Loucy (cell line): Measurements from ENCODE around the gene TRMT10C.
A peak's percentile ranks its signal among the peaks of the same experiment; 100 is the strongest.
"Not testable (repeated sequence)": the region's sequence is repeated elsewhere in the genome, so short reads cannot be mapped to it uniquely, and the experiment has no call there.

Experiments
- H2AFZ ChIP-seq: fragments of 200-600 bp; sonication (generic); 2 replicates; pipeline ENCODE4 v1.6.0; 2016; ENCODE audit warnings: antibody characterized with exemption, mild to moderate bottlenecking, low read length, moderate library complexity
- H3F3A ChIP-seq: fragments of 200-600 bp; 2 replicates; pipeline ENCODE4 v1.6.0; 2016; ENCODE audit warnings: antibody characterized with exemption, low read depth, mild to moderate bottlenecking
- H3K27me3 ChIP-seq: fragments of 200-600 bp; sonication (generic); 2 replicates; pipeline ENCODE4 v1.6.1; 2014; ENCODE audit warnings: low read length, mild to moderate bottlenecking; ENCODE audit not compliant: insufficient read depth, poor library complexity, severe bottlenecking
- H3K36me3 ChIP-seq: fragments of 200-600 bp; sonication (generic); 2 replicates; pipeline ENCODE4 v1.6.1; 2016; ENCODE audit warnings: low read length; ENCODE audit not compliant: insufficient read depth
- H3K4me1 ChIP-seq: fragments of 200-600 bp; sonication (generic); 2 replicates; pipeline ENCODE4 v1.5.1; 2014; ENCODE audit warnings: low read length, mild to moderate bottlenecking; ENCODE audit not compliant: insufficient read depth, poor library complexity, severe bottlenecking
- H3K4me2 ChIP-seq: fragments of 200-600 bp; sonication (generic); 2 replicates; pipeline ENCODE4 v1.6.0; 2014; ENCODE audit warnings: antibody characterized with exemption, low read length, low read depth, mild to moderate bottlenecking; ENCODE audit not compliant: poor library complexity, severe bottlenecking
- H3K4me3 ChIP-seq: fragments of 200-600 bp; sonication (generic); 2 replicates; pipeline ENCODE4 v1.5.1; 2014; ENCODE audit warnings: low read length, mild to moderate bottlenecking, mixed read lengths; ENCODE audit not compliant: poor library complexity, severe bottlenecking
- H3K79me2 ChIP-seq: fragments of 200-600 bp; sonication (generic); 2 replicates; pipeline ENCODE4 v1.6.1; 2014; ENCODE audit warnings: low read length; ENCODE audit not compliant: insufficient read depth
- H3K9ac ChIP-seq: fragments of 200-600 bp; sonication (generic); 2 replicates; pipeline ENCODE4 v1.6.0; 2014; ENCODE audit warnings: mild to moderate bottlenecking, low read depth, low read length, moderate library complexity; ENCODE audit not compliant: poor library complexity, severe bottlenecking
- H3K9me2 ChIP-seq: fragments of 200-600 bp; sonication (generic); replicated peaks from 2 replicates; pipeline ENCODE4 v1.6.1; 2016; ENCODE audit warnings: low read depth, low read length, mixed read lengths
- H3K9me3 ChIP-seq: fragments of 200-600 bp; sonication (generic); 2 replicates; pipeline ENCODE4 v1.6.1; 2014; ENCODE audit warnings: mild to moderate bottlenecking, antibody characterized with exemption, low read length, low read depth; ENCODE audit not compliant: insufficient read depth
- H4K20me1 ChIP-seq: fragments of 200-600 bp; sonication (generic); 2 replicates; pipeline ENCODE4 v1.6.0; 2014; ENCODE audit warnings: antibody characterized with exemption, low read length, mild to moderate bottlenecking; ENCODE audit not compliant: insufficient read depth, poor library complexity, severe bottlenecking
- EZH2phosphoT487 ChIP-seq: fragments of 200-600 bp; IDR thresholded peaks from 2 replicates; pipeline ENCODE4 v1.6.1; 2018; ENCODE audit warnings: antibody characterized with exemption, mild to moderate bottlenecking, moderate library complexity, borderline replicate concordance
- TF ChIP-seq, protein P1 (sequence below): fragments of 200-600 bp; sonication (generic); conservative IDR thresholded peaks from 2 replicates; pipeline ENCODE4 v1.5.1; 2014; ENCODE audit warnings: mild to moderate bottlenecking, antibody characterized with exemption, low read length

The TRMT10C gene

GRCh38 chr3:101536266-101536665 lies 25.4 kb upstream of the TRMT10C start:
- TF ChIP-seq, protein P1, sequence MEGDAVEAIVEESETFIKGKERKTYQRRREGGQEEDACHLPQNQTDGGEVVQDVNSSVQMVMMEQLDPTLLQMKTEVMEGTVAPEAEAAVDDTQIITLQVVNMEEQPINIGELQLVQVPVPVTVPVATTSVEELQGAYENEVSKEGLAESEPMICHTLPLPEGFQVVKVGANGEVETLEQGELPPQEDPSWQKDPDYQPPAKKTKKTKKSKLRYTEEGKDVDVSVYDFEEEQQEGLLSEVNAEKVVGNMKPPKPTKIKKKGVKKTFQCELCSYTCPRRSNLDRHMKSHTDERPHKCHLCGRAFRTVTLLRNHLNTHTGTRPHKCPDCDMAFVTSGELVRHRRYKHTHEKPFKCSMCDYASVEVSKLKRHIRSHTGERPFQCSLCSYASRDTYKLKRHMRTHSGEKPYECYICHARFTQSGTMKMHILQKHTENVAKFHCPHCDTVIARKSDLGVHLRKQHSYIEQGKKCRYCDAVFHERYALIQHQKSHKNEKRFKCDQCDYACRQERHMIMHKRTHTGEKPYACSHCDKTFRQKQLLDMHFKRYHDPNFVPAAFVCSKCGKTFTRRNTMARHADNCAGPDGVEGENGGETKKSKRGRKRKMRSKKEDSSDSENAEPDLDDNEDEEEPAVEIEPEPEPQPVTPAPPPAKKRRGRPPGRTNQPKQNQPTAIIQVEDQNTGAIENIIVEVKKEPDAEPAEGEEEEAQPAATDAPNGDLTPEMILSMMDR: no peak
- TF ChIP-seq EZH2phosphoT487: no peak
- Histone ChIP-seq H3K36me3 (no peaks in the 10 kb centered on the region), H3K4me3 (no peak overlapping the region), H3K27me3 (no peaks in the 10 kb centered on the region), H3K79me2 (no peaks in the 10 kb centered on the region), H3K9ac (no peak overlapping the region), H4K20me1 (no peaks in the 10 kb centered on the region), H3K4me1 (peaks cover 12% of the 10 kb centered on the region), H3K9me3 (no peaks in the 10 kb centered on the region), H3K9me2 (no peaks in the 10 kb centered on the region), H2AFZ (no peak overlapping the region), H3K4me2 (no peak overlapping the region), H3F3A (no peaks in the 10 kb centered on the region)

DNA sequence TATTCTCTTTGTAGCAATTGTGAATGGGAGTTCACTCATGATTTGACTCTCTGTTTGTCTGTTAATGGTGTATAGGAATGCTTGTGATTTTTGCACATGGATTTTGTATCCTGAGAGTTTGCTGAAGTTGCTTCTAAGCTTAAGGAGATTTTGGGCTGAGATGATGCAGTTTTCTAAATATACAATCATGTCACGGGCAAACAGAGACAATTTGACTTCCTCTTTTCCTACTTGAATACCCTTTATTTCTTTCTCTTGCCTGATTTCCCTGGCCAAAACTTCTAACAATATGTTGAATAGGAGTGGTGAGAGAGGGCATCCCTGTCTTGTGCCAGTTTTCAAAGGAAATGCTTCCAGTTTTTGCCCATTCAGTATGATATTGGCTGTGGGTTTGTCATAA lies 24.7 kb upstream of the TRMT10C start:
- not testable (repeated sequence) for H3K79me2 ChIP-seq, H3K4me1 ChIP-seq, H3K9me2 ChIP-seq, H3K9me3 ChIP-seq, H3K9ac ChIP-seq, H2AFZ ChIP-seq, H4K20me1 ChIP-seq, H3F3A ChIP-seq, H3K27me3 ChIP-seq, H3K36me3 ChIP-seq, H3K4me3 ChIP-seq, H3K4me2 ChIP-seq

GRCh38 chr3:101542957-101543356 lies 18.7 kb upstream of the TRMT10C start:
- TF ChIP-seq, protein P1: no peak
- no peak for TF ChIP-seq EZH2phosphoT487

DNA sequence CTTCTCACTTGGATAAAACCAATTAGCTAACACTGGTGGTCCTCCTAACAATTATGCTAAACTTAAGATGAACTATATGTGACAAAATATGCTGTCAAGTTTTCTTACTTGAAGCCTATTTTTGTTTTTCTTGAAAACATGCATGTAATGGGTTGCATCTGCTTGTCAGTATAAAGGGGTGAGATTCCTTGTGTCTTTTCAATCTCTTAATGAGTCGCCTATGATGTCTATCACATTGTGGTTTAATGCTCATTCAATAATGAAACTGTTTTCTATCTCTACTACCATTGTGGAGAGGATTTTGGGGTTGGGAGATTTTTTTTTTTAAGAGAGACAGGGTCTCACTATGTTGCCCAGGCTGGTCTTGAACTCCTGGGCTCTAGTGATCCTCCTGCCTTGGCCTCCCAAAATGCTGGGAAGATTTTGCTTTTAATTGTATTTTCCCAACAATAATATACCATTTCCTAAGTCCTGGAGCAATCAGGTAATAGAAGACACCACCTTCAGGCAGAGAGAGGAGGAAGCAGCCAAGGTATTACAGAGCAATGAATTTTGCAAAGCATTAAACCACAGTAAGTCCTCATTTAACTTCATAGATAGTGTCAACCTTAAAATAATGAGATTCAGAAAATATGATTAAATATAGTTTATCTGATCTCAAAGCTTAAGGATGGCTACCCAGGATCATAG lies 17.4 kb upstream of the TRMT10C start:
- Histone ChIP-seq H3K4me2 (peak overlapping the region; percentile 28), H3K4me1 (peaks cover 24% of the 10 kb centered on the region), H3K9ac (no peak overlapping the region), H3K36me3 (no peaks in the 10 kb centered on the region), H4K20me1 (no peaks in the 10 kb centered on the region), H3K79me2 (no peaks in the 10 kb centered on the region), H3K9me2 (no peaks in the 10 kb centered on the region), H3K27me3 (no peaks in the 10 kb centered on the region), H3K4me3 (no peak overlapping the region), H2AFZ (no peak overlapping the region), H3K9me3 (no peaks in the 10 kb centered on the region), H3F3A (no peaks in the 10 kb centered on the region)
- TF ChIP-seq, protein P1: peak; percentile 56
- no peak for TF ChIP-seq EZH2phosphoT487

More at GRCh38 chr3:101542957-101543356, 18.7 kb upstream of the TRMT10C start:
- Histone ChIP-seq H3K36me3 (no peaks in the 10 kb centered on the region), H3K4me3 (peak overlapping the region; percentile 1), H3K4me1 (peaks cover 24% of the 10 kb centered on the region), H3K9ac (peak overlapping the region; percentile 46), H3K79me2 (no peaks in the 10 kb centered on the region), H3K27me3 (no peaks in the 10 kb centered on the region), H3K9me2 (no peaks in the 10 kb centered on the region), H3F3A (no peaks in the 10 kb centered on the region), H4K20me1 (no peaks in the 10 kb centered on the region), H2AFZ (peak overlapping the region; percentile 71), H3K4me2 (peak overlapping the region; percentile 45), H3K9me3 (no peaks in the 10 kb centered on the region)
